Effector memory CD8-positive, alpha-beta T cell (primary cell): ENCODE data around the gene CELF4.

Experiments
- ATAC-seq: fragments of 150-1000 bp; cut with Tn5 transposase; replicated peaks from 2 replicates; pipeline ENCODE4 v1.10.0; 2021; ENCODE audit warnings: mild to moderate bottlenecking, moderate library complexity
- DNase-seq, 3 experiments: peaks; one replicate each; pipeline ENCODE4 v3.0.0; 2021
- H3K27ac Mint-ChIP-seq, 2 donors: one replicate each; pipeline ENCODE4 v1.8.0; 2022; ENCODE audit warnings: mild to moderate bottlenecking in 2 of 2, mixed read lengths in 2 of 2, moderate library complexity in 2 of 2
- H3K27me3 Mint-ChIP-seq, 2 donors: one replicate each; pipeline ENCODE4 v1.8.0; 2022; ENCODE audit warnings: mixed read lengths in 2 of 2
- H3K36me3 Mint-ChIP-seq: one replicate; pipeline ENCODE4 v1.8.0; 2022; ENCODE audit warnings: mild to moderate bottlenecking, moderate library complexity, mixed read lengths; ENCODE audit not compliant: insufficient read depth
- H3K4me1 Mint-ChIP-seq, 2 donors: one replicate each; pipeline ENCODE4 v1.8.0; 2022; ENCODE audit warnings: low read depth in 2 of 2, mixed read lengths in 2 of 2
- H3K4me3 Mint-ChIP-seq, 2 donors: one replicate each; pipeline ENCODE4 v1.8.0; 2022; ENCODE audit warnings: mild to moderate bottlenecking in 2 of 2, mixed read lengths in 2 of 2, moderate library complexity in 2 of 2
- H3K9me3 Mint-ChIP-seq, 2 donors: one replicate each; pipeline ENCODE4 v1.8.0; 2022; ENCODE audit warnings: mixed read lengths in 2 of 2

Gene CELF4

GRCh38 chr18:37302519-37302918 is 263.1 kb downstream of the CELF4 start:
- H3K27me3 Mint-ChIP-seq: peaks cover 11 to 45% of the 10 kb centered on the region in 2 donors

GRCh38 chr18:37299471-37300304 is 265.9 kb downstream of the CELF4 start:
- Mint-ChIP-seq H3K27ac (no peak overlapping the region), H3K9me3 (no peaks in the 10 kb centered on the region), H3K36me3 (no peaks in the 10 kb centered on the region), H3K27me3 (peaks cover 11 to 39% of the 10 kb centered on the region in 2 donors), H3K4me3 (no peak overlapping the region), H3K4me1 (peaks cover 0 to 2% of the 10 kb centered on the region in 2 donors)
- ATAC-seq (no peak), DNase-seq (no peak)

More at GRCh38 chr18:37302519-37302918, 263.1 kb downstream of the CELF4 start:
- no peaks in the 10 kb centered on the region for H3K9me3 Mint-ChIP-seq
- H3K27ac Mint-ChIP-seq: no peak overlapping the region
- ATAC-seq: no peak
- H3K4me3 Mint-ChIP-seq: no peak overlapping the region
- H3K36me3 Mint-ChIP-seq: no peaks in the 10 kb centered on the region
- peaks cover 0 to 2% of the 10 kb centered on the region in 2 donors for H3K4me1 Mint-ChIP-seq
- no peak for DNase-seq

DNA sequence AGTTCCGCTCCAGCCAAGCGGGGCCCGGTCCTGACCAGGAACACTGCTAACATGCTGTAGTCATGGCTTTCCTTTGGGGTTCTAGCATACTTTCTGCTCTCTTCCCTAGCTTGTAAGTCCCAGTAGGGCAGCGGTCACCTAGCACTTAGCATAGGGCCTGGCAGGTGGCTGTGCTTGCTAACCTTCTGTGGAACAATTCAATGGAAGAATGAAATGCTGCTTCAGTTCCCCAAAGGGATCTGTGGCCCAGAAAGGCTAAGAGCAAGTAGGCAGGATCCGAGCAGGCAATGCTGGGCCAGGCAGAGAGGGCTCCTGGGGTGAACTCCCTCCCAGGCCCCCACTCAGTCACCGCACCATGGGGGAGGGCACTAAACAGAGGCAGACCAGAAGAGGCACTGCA is 266.8 kb downstream of the CELF4 start:
- no peak overlapping the region for H3K27ac Mint-ChIP-seq
- DNase-seq (no peak), ATAC-seq (no peak)
- no peaks in the 10 kb centered on the region for H3K9me3 Mint-ChIP-seq
- H3K27me3 Mint-ChIP-seq: peaks cover 11 to 33% of the 10 kb centered on the region in 2 donors
- no peak overlapping the region for H3K4me3 Mint-ChIP-seq
- no peaks in the 10 kb centered on the region for H3K36me3 Mint-ChIP-seq
- peaks cover 0 to 2% of the 10 kb centered on the region in 2 donors for H3K4me1 Mint-ChIP-seq

DNA sequence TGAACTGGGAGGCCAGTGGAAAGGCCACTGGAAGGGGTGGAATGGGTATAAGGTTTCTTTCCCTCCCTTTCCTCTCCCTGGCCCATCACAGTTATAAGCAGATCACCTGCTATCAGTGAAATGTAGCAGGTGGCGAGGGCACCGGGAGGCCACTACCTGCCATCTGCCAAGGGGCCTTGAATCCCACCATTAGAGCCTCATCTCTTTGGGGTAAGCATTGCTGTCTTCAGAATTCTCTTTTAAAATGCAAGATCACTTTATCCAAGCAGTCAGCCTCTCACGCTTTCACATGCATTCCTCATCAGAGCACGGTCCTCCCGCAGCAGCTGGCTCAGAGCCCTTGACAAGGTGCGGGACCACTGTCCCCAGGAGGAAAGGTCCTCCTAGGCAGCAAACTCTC is 268.5 kb downstream of the CELF4 start:
- no peaks in the 10 kb centered on the region for H3K36me3 Mint-ChIP-seq
- H3K9me3 Mint-ChIP-seq: no peaks in the 10 kb centered on the region
- DNase-seq (no peak), ATAC-seq (no peak)
- H3K4me3 Mint-ChIP-seq: no peak overlapping the region
- H3K27me3 Mint-ChIP-seq: peaks cover 11 to 28% of the 10 kb centered on the region in 2 donors
- no peak overlapping the region for H3K27ac Mint-ChIP-seq
- peaks cover 0 to 2% of the 10 kb centered on the region in 2 donors for H3K4me1 Mint-ChIP-seq

DNA sequence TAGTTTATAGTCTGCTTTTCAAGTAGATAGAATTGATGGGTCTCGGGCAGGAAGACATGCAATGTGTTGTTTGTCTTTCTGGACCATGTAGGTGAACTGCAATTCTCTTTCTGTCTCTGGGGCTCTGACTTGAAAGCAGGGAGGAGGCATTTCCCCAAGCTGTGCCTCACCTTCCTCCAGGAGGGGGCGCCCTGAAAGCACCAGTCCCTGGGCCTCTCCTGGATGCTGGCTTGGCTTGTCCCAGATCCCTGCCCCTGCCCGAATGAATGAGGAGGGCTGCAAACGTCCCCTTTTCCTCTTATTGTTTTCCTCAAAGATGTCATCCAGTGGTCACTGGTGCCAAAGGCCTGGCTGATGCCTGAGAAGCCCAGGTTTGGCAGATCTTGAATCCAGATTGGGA is 270.6 kb downstream of the CELF4 start:
- Mint-ChIP-seq H3K4me3 (no peak overlapping the region), H3K27me3 (peaks cover 0 to 9% of the 10 kb centered on the region in 2 donors), H3K4me1 (peaks cover 0 to 2% of the 10 kb centered on the region in 2 donors), H3K9me3 (no peaks in the 10 kb centered on the region), H3K27ac (no peak overlapping the region), H3K36me3 (no peaks in the 10 kb centered on the region)
- ATAC-seq: no peak
- DNase-seq: no peak

- H3K36me3 Mint-ChIP-seq: no peaks in the 10 kb centered on the region
- no peak for DNase-seq
- ATAC-seq: no peak
- H3K4me1 Mint-ChIP-seq: no peaks in the 10 kb centered on the region
- no peak overlapping the region for H3K27ac Mint-ChIP-seq
- no peak overlapping the region for H3K4me3 Mint-ChIP-seq
- no peaks in the 10 kb centered on the region for H3K9me3 Mint-ChIP-seq
- H3K27me3 Mint-ChIP-seq: peaks cover 0 to 15% of the 10 kb centered on the region in 2 donors
These were observed 272.2 kb downstream of the CELF4 start for GRCh38 chr18:37293359-37293758.

DNA sequence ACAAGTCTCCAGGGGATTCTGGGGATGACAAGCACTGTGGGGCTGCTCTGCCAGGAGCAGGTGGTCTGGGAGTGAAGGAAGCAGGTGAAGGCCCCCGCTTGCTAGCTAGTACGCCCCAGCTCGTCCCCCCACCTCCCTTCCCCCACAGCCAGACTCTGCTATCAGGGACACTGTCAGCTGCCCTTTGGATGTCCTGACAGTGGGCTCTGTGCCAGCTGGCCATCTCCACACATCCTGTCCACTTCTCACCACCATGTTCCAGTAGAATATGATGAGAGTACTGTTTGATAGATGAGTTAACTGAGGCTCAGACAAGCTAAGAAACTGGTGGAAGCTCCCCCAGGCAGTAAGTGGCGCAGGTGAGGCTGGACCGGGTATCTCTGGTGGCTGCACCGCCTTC is 276.2 kb downstream of the CELF4 start:
- no peaks in the 10 kb centered on the region for H3K36me3 Mint-ChIP-seq
- H3K27me3 Mint-ChIP-seq: peaks cover 0 to 15% of the 10 kb centered on the region in 2 donors
- no peaks in the 10 kb centered on the region for H3K9me3 Mint-ChIP-seq
- H3K27ac Mint-ChIP-seq: no peak overlapping the region
- ATAC-seq: no peak
- H3K4me1 Mint-ChIP-seq: no peaks in the 10 kb centered on the region
- no peak for DNase-seq
- H3K4me3 Mint-ChIP-seq: no peak overlapping the region

- Mint-ChIP-seq H3K9me3 (peaks cover 3 to 9% of the 10 kb centered on the region in 2 donors), H3K4me1 (no peaks in the 10 kb centered on the region), H3K27me3 (peaks cover 0 to 15% of the 10 kb centered on the region in 2 donors), H3K27ac (no peak overlapping the region), H3K36me3 (no peaks in the 10 kb centered on the region), H3K4me3 (no peak overlapping the region)
- ATAC-seq (no peak), DNase-seq (no peak)
These were observed 278.0 kb downstream of the CELF4 start for GRCh38 chr18:37287601-37288000.

DNA sequence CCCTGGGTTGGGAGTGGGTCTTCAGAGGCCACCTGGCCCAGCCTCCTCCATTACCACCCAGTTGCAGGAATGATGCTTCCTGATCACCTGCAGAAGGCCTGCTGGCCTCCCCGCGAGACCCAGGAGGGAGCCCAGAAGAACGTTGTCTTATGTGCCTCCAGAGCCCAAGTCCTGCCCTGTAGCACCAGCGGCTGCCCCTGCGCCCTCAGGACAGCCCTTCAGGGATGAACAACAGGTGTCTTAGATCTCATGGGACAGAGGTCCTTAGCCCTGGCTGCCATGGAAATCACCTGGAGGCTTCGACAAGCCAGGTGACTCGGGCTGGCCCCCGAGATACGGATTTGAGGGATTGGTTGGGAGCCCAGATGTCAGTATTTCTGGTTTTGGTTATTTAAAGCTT is 278.8 kb downstream of the CELF4 start:
- Mint-ChIP-seq H3K9me3 (peaks cover 3 to 9% of the 10 kb centered on the region in 2 donors), H3K4me1 (no peaks in the 10 kb centered on the region), H3K27ac (no peak overlapping the region), H3K4me3 (no peak overlapping the region), H3K36me3 (no peaks in the 10 kb centered on the region), H3K27me3 (peaks cover 0 to 15% of the 10 kb centered on the region in 2 donors)
- no peak for ATAC-seq
- DNase-seq: no peak

GRCh38 chr18:37285825-37286224 is 279.8 kb downstream of the CELF4 start:
- Mint-ChIP-seq H3K36me3 (no peaks in the 10 kb centered on the region), H3K27ac (no peak overlapping the region), H3K4me1 (no peaks in the 10 kb centered on the region), H3K9me3 (peaks cover 3 to 9% of the 10 kb centered on the region in 2 donors), H3K4me3 (no peak overlapping the region), H3K27me3 (peaks cover 0 to 15% of the 10 kb centered on the region in 2 donors)
- DNase-seq (no peak), ATAC-seq (no peak)

DNA sequence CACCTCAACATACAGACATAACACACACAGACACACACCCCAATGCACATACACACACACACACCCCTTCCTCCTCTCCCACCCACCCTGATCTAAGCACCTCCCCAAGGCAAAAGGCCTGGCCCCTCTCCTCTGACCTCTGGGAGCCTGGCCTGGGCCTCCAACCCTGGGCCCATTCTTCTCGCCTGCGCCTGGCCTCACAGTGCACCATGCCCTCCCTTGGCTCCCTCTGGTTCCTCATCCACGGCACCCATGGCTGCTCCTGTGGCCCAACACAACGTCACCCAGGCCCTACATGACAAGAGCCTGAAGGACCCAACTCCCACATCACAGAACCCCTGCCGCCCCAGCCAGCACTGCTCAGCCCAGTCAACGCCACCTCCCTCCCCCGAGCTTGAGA is 281.3 kb downstream of the CELF4 start:
- Mint-ChIP-seq H3K4me3 (no peak overlapping the region), H3K27ac (no peak overlapping the region), H3K4me1 (no peaks in the 10 kb centered on the region), H3K27me3 (peaks cover 0 to 16% of the 10 kb centered on the region in 2 donors), H3K9me3 (peaks cover 3 to 9% of the 10 kb centered on the region in 2 donors), H3K36me3 (no peaks in the 10 kb centered on the region)
- DNase-seq: no peak
- ATAC-seq: no peak

- no peak for ATAC-seq
These were observed 283.1 kb downstream of the CELF4 start for GRCh38 chr18:37282386-37283037.

DNA sequence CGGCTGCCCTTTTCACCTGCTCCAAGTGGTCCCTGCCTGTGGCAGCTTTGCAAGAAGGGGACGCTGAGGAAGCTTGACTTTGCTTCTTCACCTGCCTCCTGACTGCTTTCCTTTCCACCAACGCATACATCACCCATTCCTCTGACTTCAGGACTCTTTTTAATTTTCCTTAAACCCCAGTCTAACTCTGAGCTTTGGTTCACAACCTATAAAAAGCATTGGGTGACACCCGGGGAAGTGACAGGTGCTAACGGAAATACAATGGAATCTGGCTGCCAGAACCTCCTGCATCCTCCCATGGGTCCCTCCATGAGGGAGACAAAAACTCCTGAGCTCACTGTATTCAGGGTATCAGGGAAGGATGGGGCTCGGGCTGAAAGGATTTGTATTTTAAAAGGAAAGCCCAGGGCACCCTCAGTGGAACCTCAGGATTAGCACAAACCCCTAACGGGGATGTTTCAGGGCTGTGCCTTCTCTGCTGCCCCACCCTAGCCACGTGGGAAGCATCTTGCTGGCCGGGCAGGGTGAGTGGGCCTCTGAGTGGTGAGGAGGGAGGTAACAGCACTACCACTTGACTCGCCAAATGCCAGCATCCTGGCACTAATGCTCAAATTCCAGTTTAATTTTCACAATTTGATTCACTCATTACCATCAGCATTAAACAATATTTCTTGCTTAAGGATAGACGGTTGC is 284.8 kb downstream of the CELF4 start:
- Mint-ChIP-seq H3K36me3 (no peaks in the 10 kb centered on the region), H3K4me3 (no peak overlapping the region), H3K27me3 (peaks cover 19 to 45% of the 10 kb centered on the region in 2 donors), H3K4me1 (no peaks in the 10 kb centered on the region), H3K9me3 (peaks cover 3 to 12% of the 10 kb centered on the region in 2 donors), H3K27ac (no peak overlapping the region)
- no peak for ATAC-seq
- DNase-seq: no peak

More at GRCh38 chr18:37282386-37283037, 283.1 kb downstream of the CELF4 start:
- peaks cover 3 to 9% of the 10 kb centered on the region in 2 donors for H3K9me3 Mint-ChIP-seq
- DNase-seq: no peak
- H3K4me3 Mint-ChIP-seq: no peak overlapping the region
- no peaks in the 10 kb centered on the region for H3K36me3 Mint-ChIP-seq
- peaks cover 11 to 29% of the 10 kb centered on the region in 2 donors for H3K27me3 Mint-ChIP-seq
- no peak overlapping the region for H3K27ac Mint-ChIP-seq
- H3K4me1 Mint-ChIP-seq: no peaks in the 10 kb centered on the region
